GM19193 (cell line): ENCODE measurements around the gene CIRBP.

ENCODE experiments used
- POLR2A ChIP-seq: IDR thresholded peaks from 4 replicates; pipeline ENCODE4 v1.6.1; 2011; ENCODE audit not compliant: insufficient read depth, insufficient read length; ENCODE audit errors: extremely low read depth

Gene CIRBP

DNA sequence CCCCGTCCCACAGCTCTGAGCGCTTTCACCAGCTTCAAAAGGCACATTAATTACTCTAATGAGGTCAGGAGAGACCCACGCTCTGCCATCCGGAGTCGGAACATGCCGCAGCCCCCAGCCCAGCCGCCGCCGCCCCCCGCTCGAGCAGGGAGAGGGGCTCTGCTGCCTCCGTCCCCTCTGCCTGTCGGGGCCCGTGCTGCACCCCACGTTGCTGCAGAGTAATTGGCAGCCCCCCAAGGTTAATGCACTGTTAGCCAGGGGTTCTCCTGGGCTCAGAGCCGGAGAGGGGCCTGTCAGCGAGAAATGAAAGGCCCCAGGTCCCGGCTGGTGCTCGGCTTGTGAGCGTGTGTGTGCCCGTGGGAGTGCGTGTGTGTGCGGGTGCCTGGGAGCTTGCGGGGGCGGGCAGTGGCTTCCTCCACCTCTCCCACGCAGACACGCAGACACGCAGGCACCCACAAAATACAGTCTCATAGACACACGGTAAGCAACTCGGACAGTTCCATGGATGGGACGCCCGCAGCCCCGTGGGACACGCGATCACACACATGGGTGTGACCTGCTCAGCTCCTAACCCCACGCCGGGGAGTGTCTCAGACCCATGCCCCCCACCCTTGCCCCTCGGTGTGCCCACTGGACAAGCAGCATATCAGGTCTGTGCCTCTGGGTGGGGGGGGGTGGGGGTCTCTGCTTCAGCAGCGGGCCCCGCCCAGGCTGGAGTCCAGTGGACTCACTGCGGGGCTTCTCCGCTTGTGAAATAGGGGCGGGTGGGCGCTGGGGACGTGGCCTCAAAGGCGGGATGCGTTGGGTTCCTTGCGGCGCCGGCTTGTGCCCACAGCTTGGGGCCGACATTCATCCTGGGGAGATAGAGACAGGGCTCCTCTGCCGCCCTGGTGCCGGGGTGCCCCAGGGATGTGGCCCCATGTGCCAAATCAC, 11.8 kb downstream of the CIRBP start:
- no peak for TF ChIP-seq POLR2A

GRCh38 chr19:1281569-1282287, 12.6 kb downstream of the CIRBP start:
- no peak for TF ChIP-seq POLR2A

DNA sequence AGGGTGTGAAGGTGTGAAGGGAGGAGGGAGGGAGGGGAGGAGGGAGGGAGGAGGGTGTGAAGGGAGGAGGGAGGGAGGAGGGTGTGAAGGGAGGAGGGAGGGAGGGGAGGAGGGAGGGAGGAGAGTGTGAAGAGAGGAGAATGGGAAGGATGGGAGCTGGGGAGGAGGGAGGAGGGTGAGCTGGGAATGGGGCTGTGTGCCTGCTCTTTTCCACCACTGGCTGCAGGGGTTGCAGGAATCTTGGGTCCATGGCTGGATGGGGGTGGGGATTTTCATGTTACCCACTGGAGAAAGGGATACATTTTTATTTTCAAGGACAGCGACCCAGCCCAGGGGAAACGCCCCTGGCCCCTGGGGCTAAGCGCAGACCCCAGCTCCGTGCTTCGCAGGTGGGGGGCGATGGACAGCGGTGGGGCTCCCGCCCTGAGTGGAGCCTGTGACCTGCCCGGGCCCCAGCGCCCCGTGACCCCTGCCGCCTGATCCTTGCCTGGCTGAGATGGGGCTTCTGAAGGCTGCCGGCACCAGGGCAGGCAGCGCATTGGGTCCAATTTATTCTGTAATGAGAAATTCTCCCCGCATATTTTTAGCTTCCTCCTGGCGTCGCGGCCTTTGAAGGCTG, 13.6 kb downstream of the CIRBP start:
- TF ChIP-seq POLR2A, result no peak

DNA sequence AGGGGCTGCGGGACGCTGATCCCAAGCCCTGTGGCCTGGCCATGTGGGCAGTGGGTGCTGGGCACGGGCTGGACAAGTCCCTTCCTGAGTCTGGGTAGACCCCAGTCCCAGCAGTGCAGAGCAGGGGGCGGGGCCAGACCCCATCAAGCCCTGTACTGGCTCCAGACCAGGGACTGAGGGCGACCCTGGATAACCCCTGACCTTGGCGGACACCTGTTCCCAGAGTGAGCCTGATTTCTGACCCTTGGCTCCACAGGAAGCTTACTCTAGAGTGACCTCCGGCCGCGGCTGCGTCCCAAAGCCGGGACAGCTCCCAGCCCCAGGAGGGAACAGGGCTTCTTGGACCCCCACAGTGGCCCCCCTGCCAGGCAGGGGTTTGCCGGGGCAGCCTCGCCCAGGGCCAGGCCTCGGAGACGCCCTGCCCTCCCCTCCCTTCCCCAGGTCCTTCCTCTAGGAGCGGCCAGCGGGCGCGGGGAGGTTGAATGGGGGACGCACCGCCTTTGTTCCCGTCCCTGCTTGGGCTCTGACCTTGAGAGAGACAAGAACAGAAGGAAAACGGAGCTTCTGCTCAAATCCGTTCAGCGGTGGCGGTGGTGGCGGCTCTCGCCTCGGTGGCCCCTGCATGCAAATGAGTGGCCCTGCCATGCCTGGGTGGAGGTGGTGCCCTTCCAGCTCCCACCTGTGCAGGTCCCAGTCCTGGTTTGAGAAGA, 14.2 kb downstream of the CIRBP start:
- no peak for TF ChIP-seq POLR2A

DNA sequence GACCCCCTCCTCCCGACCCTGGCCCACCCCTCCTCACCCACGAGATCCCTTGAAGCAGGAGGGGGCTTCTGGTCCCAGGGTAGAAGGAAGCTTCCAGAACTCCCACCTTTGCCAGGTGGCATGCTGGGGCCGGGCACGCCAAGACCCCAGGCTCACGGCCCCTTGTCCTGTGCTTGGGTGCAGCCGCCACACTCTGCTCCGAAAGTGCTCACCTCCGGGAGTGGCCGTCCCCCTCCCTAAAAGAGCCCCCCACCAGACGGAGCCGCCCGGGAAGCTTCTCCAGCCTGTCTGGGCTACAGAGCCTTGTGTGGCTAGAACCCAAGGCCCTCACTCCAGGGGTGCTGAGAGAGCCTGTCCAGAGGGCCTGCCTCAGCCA, 14.8 kb downstream of the CIRBP start:
- no peak for TF ChIP-seq POLR2A

GRCh38 chr19:1284293-1284978, 15.3 kb downstream of the CIRBP start:
- no peak for TF ChIP-seq POLR2A

DNA sequence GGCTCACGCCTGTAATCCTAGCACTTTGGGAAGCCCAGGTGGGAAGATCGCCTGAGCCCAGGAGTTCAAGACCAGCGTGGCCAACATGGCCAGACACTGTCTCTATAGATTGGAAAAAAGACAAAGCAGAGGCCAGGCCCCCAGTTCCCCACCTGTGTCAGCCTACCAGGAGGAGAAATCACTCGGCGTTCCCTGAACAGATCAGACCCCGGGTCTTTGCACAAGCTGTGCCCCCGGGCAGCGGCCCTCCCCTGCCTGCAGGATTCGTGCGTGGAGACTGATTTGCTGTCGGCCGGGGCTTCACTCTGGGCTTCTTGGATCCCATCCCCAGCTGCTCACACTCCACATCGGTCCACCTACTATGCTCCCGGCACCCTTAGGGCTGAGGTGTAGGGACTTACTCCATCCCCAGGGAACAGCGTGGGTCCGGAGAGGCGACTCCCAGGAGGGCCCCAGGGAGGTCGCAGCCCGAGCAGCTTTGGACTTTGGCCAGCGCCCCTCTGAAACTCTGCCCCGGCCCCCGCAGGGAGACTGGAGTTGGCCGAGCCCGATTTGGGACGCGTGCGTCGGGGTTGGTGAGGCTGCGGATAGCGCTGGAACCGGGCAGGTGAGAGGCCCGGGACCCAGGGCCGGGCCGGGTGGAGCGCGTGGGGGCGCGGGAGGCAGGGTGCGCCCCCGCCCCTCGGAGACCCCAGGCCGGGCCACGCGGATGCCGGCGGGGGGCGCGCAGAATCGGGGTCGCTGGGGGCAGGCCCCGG, 16.0 kb downstream of the CIRBP start:
- no peak for TF ChIP-seq POLR2A

DNA sequence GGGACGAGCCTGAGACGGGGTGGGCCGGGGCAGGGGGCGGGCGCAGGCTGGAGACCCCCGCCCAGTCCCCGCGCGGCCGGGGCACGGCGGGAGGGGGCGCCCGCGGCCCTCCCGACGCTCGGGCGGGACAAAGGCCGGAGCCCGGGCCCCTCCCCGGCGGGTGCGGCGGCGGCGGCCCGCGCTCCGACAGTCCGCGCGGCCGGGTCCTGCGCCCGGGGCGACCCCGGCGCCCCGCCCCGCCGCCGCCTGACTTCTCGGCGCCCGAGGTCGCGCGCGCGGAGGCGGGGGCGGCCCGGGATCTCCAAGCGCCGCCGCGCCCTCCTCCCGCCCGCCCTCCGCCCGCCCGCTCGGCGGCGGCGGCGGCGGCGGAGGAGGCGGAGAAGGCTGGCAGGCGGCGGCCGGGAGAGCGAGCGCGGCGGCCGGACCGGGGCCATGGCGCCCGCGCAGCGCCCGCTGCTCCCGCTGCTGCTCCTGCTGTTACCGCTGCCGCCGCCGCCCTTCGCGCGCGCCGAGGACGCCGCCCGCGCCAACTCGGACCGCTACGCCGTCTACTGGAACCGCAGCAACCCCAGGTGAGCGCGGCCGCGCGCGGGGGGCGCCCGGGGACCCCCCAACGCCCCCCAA, 16.7 kb downstream of the CIRBP start, which contains the start of gene EFNA2:
TSS of gene EFNA2 (plus strand) at position 137 of the 624 bp plus-strand sequence. CDS start at position 433, 296 bp downstream.
- TF ChIP-seq POLR2A, result no peak

DNA sequence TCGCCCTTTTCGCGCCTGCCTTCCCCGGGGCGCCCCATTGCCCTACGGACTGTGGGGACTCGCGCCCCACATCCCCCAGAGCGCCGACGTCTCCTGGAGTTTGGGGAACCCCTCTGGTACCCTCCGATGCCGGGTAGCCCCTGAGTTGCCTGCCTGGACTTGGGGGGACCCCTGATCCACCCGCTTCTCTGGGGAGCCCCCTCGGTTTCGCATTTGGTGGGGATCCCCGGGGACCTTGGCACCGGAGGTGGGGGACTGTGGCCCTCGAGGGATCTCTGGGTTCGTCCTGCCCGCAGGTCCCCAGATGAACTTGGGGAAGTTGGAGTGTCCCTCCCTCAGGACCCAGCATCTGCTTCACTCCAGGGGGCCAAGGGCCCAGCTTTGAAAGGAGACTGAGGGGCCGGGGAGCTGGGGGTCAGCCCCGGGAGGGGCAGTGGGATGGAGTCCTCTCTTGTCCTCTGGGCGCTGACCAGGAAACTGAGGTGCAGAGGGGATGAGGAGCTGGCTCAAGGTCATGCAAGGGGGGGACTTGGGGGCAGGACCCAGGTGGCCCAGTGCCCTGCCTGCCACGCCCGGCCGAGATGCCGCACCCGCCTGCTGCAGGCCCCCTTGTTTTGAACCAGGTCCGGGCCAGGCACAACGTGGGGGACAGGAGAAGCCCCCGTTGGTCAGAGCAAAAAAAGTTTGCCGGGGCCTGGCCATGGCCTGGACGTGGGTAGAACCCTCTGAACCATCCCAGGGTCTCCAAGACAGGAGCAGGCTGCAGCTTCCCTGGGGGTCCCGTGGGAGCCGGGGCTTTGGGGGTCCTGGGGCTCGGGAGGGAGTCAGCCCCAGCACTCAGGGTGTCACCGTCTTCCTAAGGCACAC, 17.6 kb downstream of the CIRBP start:
- no peak for TF ChIP-seq POLR2A

- no peak for TF ChIP-seq POLR2A
Observed at GRCh38 chr19:1287354-1288225, 18.5 kb downstream of the CIRBP start.

- TF ChIP-seq POLR2A, result no peak
Observed at GRCh38 chr19:1288226-1288612, 19.1 kb downstream of the CIRBP start.
